Measurements from ENCODE around the gene C1QTNF7.

The C1QTNF7 gene

DNA sequence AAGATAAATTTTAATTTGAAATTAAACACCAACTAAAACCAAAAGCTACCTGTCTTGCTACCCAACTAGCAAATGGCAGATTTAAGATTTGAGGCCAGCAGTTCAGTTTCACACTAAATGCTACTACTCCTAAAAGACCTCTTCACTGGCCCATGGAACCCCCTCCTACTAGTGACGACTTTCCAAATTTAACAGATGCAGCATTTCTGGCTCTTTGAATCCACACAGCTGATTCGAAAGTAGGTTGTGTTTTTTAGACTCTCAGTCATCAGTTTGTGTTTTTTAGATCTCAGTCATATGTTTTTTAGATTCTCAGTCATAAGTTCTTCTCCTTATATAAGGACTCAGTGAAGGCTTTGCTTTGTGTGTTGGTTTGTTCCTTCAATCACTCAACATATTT is 30.8 kb downstream of the C1QTNF7 start:
- no peak for DNase-seq

DNA sequence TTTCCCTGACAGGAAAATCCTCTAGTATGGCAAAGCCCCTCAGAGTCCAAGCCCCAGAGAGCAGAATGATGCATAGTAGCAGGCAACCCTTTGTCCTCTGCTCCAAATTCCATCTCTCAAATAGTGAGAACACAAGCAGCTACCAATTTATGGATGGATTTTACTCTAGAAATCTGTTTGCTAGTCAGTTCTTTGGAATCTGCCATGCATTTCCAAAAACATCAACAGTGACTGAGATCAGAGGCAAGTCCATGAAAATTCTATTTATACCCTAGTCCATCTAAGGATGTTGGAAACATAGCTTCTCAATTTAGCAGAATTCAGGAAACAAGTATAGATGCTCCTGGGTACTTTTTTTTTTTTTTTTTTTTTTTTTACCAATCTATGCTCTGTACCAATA is 31.9 kb downstream of the C1QTNF7 start:
- no peak for DNase-seq

DNA sequence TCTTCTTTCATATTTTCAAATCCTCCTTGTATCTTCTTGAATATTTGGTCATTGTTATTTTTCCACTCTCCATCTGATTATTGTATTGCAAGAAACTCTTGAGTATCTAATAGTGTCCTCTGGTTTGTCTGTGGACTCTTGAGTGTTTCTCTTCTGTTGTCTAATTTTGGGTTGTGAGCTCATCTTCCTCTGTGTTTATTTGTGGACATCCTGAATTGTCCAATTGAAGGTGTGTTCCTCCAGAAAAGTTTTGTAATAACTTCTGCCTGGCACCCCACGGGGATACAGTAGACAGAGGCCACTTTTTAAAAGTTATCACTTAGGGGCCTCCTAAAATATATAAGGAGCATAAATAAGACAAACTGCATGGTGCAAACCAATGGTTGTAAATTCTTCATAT is 38.8 kb downstream of the C1QTNF7 start:
- no peak for DNase-seq

DNA sequence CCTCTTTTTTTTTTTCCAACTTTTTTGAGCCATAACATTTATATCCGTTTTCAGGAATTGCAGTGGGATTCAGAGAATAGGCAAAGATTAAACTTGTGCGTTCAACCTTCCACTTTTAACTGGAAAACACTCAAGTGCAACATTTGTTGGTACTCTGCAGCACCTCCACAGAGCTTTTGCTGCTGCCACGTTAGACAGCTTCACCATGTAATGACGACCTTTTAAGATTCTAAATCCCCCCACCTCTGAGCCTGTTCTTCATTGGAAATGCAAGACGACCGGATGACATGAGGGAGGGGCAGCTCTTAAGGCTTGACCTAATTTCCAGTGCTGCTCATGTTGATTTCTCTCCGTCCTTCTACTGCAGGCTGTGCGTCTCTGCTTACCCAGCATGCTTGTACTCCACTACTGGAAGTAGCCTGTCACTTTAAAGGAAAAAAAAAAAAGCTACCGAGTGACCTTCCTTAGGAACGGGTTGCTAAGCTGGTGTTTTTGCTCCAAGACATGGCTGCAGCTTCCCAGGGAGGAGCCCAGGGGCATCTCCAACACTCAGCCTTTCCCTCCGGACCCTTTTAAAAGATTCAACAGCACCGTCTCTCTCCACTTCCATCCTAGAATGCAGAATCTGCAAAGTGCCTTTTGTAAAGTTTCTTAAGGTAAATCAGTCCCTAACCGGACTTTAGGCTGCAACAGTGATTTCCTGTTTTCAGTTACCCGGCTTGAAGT is 41.7 kb downstream of the C1QTNF7 start, which contains the start of gene CC2D2A:
Gene CC2D2A (plus strand): TSS at position 481 of the 726 bp plus-strand sequence. CDS start 6,051 bp downstream, outside the sequence.
- DNase-seq: no peak

GRCh38 chr4:15470128-15470475 is 42.3 kb downstream of the C1QTNF7 start:
- DNase-seq: no peak

DNA sequence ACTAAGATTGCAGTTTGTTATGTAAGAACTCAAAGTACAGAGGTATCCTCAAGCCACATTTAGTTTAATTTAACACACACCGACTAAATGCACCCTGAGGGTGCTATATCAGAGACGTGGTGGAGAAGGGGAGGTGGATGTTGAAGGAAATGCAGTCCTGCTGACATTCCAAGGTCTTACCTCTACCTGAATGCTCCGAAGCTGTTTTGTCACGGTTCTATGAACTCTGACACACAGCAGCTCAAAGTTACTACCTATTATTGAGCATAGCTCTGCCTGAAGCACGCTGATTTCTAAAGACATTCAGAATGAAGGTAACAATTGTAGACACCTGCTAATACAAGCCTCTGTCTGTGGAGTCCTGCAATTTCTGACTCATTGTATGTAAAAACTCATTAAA is 48.6 kb downstream of the C1QTNF7 start:
- no peak for DNase-seq

- no peak for DNase-seq
These were observed 50.9 kb downstream of the C1QTNF7 start for GRCh38 chr4:15478724-15479088.

DNA sequence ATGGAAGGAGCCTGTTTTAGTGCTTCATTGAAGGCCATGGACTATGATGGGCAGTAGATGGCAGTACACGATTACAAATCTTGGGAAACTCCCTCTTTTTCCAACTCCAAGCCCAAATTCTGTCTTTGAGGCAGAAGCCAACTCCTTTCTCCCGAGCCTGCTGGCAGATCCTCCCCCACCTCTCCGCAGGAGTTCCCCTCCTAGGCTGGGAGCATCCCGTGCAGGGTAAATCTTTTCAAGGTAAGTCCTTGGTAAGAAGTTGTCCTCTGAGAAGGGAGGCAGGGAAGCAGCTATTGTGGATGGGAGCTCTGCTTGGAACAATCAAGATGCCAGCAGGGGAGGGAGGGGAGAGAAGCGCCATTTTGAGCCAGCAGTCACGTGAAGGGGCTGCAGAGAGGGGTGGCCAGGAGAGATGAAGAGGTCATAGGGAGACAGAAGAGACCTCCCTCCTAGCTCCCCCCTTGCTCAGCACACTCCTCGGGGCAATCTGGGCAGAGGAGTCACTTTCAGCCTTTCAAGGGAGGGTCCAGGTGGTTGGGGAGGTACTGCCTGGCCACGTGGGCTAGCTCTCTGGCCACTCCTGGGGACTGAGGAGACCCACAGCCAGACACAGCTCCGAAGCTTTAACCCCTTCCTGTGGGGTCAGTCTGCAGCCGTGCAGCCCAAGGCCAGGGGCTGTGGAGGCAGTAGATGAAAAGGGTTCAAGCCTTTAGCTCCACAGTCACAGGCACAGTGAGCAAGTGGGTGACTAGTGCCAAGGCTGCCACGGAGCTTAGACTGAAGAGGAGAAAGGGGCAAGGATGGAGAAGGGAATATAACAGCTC is 51.5 kb downstream of the C1QTNF7 start:
- DNase-seq: no peak

GRCh38 chr4:15479913-15480185 is 52.0 kb downstream of the C1QTNF7 start:
- no peak for DNase-seq

DNA sequence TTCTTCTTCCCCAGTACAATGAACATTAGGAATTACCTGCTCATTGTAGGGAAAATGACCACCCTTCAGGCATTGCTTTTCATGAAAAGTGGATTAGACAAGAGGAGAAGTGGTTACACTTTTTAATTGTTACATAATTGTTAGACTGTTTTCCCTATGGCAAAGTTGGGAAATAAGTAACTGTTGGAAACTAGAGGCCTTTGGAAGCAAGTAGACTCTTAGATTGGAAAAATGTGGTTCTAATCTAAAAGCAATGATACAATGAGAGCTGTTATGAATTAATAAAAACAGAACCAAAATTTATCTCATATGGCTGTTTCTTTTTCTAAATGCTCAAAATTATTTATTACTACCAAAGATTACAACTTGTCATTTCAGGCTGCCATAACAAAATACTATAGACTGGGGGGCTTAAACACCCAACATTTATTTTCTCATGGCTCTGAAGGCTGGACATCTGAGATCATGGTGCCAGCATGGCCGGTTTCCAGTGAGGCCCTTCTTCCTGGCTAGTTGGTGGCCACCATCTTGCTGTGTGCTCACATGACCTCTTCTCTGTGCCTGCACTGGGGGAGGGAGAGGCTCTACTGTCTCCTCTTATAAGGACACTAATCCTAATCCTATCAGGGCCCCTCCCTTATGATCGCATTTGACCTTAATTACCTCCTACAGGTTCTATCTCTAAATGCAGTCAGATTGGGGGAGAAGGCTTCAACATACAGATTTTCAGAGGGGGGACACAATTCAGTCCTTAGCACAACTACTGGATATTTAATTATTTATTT is 54.3 kb downstream of the C1QTNF7 start:
- no peak for DNase-seq

- DNase-seq: no peak
These were observed 55.0 kb downstream of the C1QTNF7 start for GRCh38 chr4:15482842-15483241.

- no peak for DNase-seq
These were observed 60.3 kb downstream of the C1QTNF7 start for GRCh38 chr4:15488136-15488535.

GRCh38 chr4:15488658-15489470 is 61.0 kb downstream of the C1QTNF7 start:
- DNase-seq: no peak

DNA sequence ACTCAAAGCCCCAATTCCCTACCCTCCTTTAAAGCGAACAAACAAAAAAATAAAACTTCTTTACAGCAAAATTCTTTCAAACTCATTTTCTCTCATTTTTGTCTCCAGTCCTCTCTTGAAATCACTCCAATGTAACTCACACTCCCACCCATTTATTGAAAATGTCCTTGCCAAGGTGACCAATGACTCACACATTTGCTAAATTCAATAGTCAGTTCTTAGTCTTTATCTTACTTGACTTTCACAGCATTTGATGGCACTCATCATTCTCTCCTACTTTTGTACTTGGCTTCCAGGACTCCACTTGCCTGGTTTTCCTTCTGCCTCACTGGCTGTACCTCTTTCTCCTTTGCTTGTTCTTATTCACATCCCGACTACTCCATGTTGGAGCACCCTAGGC is 61.7 kb downstream of the C1QTNF7 start:
- no peak for DNase-seq

- DNase-seq: no peak
These were observed 65.6 kb downstream of the C1QTNF7 start for GRCh38 chr4:15493411-15493810.

DNA sequence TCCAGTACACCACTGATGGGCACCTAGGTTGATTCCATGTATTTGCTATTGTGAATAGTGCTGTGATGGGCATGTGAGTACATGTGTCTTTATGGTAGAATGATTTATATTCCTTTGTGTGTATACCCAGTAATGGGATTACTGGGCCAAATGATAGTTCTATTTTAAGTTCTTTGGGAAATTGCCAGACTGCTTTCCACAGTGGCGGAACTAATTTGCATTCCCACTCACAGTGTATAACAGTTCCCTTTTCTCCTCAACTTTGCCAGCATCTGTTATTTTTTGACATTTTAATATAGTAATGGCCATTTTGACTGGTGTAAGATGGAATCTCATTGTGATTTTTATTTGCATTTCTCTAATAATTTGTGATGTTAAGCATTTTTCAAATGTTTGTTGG is 67.8 kb downstream of the C1QTNF7 start:
- DNase-seq: no peak
